ENCODE measurements around the gene CDC42BPB.

DNA sequence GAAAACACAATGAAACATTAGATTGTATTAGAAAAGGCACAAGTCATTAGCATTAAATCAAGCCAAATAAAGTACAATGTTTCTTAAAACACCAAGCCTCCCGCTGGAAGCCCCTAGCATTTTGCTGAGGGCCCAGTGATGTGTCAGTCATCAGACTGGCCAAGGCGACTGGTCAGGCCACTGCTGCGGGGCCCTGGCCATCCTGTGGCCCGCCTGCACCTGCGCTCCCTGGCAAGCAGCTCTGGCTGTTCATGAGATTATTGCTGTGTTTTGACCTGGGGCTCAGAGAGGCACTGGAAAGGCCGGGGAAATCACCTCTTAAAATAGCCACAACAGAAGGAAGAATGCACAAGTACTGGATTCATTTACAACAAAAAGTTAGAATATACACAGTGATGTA lies 159.1 kb downstream of the CDC42BPB start:
- TF ChIP-seq MAFK (IDR thresholded peaks at IDR 0.05; ENCODE audit: low read depth, low read length) (no peak), CEBPB (IDR thresholded peaks at IDR 0.05; ENCODE audit: low read depth, low read length) (no peak)
- TF ChIP-seq, protein P1, sequence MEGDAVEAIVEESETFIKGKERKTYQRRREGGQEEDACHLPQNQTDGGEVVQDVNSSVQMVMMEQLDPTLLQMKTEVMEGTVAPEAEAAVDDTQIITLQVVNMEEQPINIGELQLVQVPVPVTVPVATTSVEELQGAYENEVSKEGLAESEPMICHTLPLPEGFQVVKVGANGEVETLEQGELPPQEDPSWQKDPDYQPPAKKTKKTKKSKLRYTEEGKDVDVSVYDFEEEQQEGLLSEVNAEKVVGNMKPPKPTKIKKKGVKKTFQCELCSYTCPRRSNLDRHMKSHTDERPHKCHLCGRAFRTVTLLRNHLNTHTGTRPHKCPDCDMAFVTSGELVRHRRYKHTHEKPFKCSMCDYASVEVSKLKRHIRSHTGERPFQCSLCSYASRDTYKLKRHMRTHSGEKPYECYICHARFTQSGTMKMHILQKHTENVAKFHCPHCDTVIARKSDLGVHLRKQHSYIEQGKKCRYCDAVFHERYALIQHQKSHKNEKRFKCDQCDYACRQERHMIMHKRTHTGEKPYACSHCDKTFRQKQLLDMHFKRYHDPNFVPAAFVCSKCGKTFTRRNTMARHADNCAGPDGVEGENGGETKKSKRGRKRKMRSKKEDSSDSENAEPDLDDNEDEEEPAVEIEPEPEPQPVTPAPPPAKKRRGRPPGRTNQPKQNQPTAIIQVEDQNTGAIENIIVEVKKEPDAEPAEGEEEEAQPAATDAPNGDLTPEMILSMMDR (conservative IDR thresholded peaks at IDR 0.05; ENCODE audit: low read depth, low read length): no peak
